ENCODE data around the gene ARL13A.

ARL13A gene

GRCh38 chrX:100969408-100969807 lies at the start of gene ARL13A:
TSS of gene ARL13A (plus strand) at chrX:100969708. CDS start at chrX:100973690, 3,982 bp downstream.
- Mint-ChIP-seq H3K4me3 (no peak within 1 kb of the TSS), H3K27ac (no peak within 1 kb of the TSS), H3K4me1 (no peaks in the 10 kb centered on the region), H3K9me3 (no peaks in the 10 kb centered on the region), H3K27me3 (no peaks in the 10 kb centered on the region)
- DNase-seq = no peak
- ATAC-seq = no peak

- no peaks in the 10 kb centered on the region for H3K27me3 Mint-ChIP-seq
- H3K4me3 Mint-ChIP-seq = peak overlapping the region in 1 of 2 donors; percentile 49
- no peak for DNase-seq
- peaks cover 25% of the 10 kb centered on the region for H3K4me1 Mint-ChIP-seq
- no peak for ATAC-seq
- no peaks in the 10 kb centered on the region for H3K9me3 Mint-ChIP-seq
- no peak overlapping the region for H3K27ac Mint-ChIP-seq
Measured at GRCh38 chrX:100924375-100924774, 45.1 kb upstream of the ARL13A start.

GRCh38 chrX:100926453-100926852 lies 43.1 kb upstream of the ARL13A start:
- H3K4me1 Mint-ChIP-seq = peaks cover 37% of the 10 kb centered on the region
- no peaks in the 10 kb centered on the region for H3K27me3 Mint-ChIP-seq
- no peak overlapping the region for H3K27ac Mint-ChIP-seq
- H3K4me3 Mint-ChIP-seq = no peak overlapping the region
- no peak for ATAC-seq
- no peak for DNase-seq
- H3K9me3 Mint-ChIP-seq = peaks cover 4 to 6% of the 10 kb centered on the region in 2 donors

- H3K9me3 Mint-ChIP-seq = peaks cover 9 to 12% of the 10 kb centered on the region in 2 donors
- H3K4me1 Mint-ChIP-seq = peaks cover 41% of the 10 kb centered on the region
- H3K27ac Mint-ChIP-seq = peak within 1 kb of the TSS; percentile 88 to 92
- DNase-seq (peak; percentile 30 to 46), ATAC-seq (peak; percentile 89)
- H3K27me3 Mint-ChIP-seq = no peaks in the 10 kb centered on the region
- peak within 1 kb of the TSS; percentile 86 to 87 for H3K4me3 Mint-ChIP-seq
Measured at GRCh38 chrX:100928660-100929613, 40.6 kb upstream of the ARL13A start, which contains the start of gene XKRX. TSS of gene XKRX (minus strand) at chrX:100928917. CDS start at chrX:100928304, 613 bp downstream.

GRCh38 chrX:100931218-100931924 lies 38.1 kb upstream of the ARL13A start:
- Mint-ChIP-seq H3K4me3 (peak overlapping the region in 1 of 2 donors; percentile 62), H3K27ac (peak overlapping the region; percentile 77 to 94), H3K27me3 (no peaks in the 10 kb centered on the region), H3K4me1 (peaks cover 26% of the 10 kb centered on the region), H3K9me3 (peaks cover 9 to 12% of the 10 kb centered on the region in 2 donors)
- DNase-seq (peak in 1 of 2 donors; percentile 26), ATAC-seq (peak; percentile 81)

- ATAC-seq = peak; percentile 31
- Mint-ChIP-seq H3K27me3 (no peaks in the 10 kb centered on the region), H3K27ac (peak overlapping the region in 1 of 2 donors; percentile 22), H3K9me3 (peaks cover 9 to 12% of the 10 kb centered on the region in 2 donors), H3K4me1 (peaks cover 26% of the 10 kb centered on the region), H3K4me3 (peak overlapping the region in 1 of 2 donors; percentile 6)
- no peak for DNase-seq
Measured at GRCh38 chrX:100931925-100932285, 37.6 kb upstream of the ARL13A start.

GRCh38 chrX:100935767-100936166 lies 33.7 kb upstream of the ARL13A start:
- ATAC-seq (peak; percentile 46), DNase-seq (no peak)
- no peaks in the 10 kb centered on the region for H3K27me3 Mint-ChIP-seq
- no peak overlapping the region for H3K27ac Mint-ChIP-seq
- H3K4me3 Mint-ChIP-seq = no peak overlapping the region
- peaks cover 19% of the 10 kb centered on the region for H3K4me1 Mint-ChIP-seq
- H3K9me3 Mint-ChIP-seq = peaks cover 9 to 12% of the 10 kb centered on the region in 2 donors

- H3K9me3 Mint-ChIP-seq = no peaks in the 10 kb centered on the region
- DNase-seq (no peak), ATAC-seq (no peak)
- H3K4me1 Mint-ChIP-seq = peaks cover 5% of the 10 kb centered on the region
- H3K27me3 Mint-ChIP-seq = no peaks in the 10 kb centered on the region
- H3K4me3 Mint-ChIP-seq = no peak overlapping the region
- peak overlapping the region in 1 of 2 donors; percentile 61 for H3K27ac Mint-ChIP-seq
Measured at GRCh38 chrX:100939333-100939732, 30.2 kb upstream of the ARL13A start.

GRCh38 chrX:100944601-100945000 lies 24.9 kb upstream of the ARL13A start:
- Mint-ChIP-seq H3K9me3 (no peaks in the 10 kb centered on the region), H3K4me1 (peaks cover under 1% of the 10 kb centered on the region), H3K27me3 (no peaks in the 10 kb centered on the region), H3K4me3 (no peak overlapping the region), H3K27ac (no peak overlapping the region)
- ATAC-seq (no peak), DNase-seq (no peak)

GRCh38 chrX:100946299-100946927 lies 23.1 kb upstream of the ARL13A start:
- Mint-ChIP-seq H3K4me3 (no peak overlapping the region), H3K4me1 (no peaks in the 10 kb centered on the region), H3K27ac (no peak overlapping the region), H3K27me3 (no peaks in the 10 kb centered on the region), H3K9me3 (no peaks in the 10 kb centered on the region)
- DNase-seq (no peak), ATAC-seq (no peak)

GRCh38 chrX:100948557-100948956 lies 21.0 kb upstream of the ARL13A start:
- H3K4me3 Mint-ChIP-seq = no peak overlapping the region
- no peaks in the 10 kb centered on the region for H3K4me1 Mint-ChIP-seq
- no peak overlapping the region for H3K27ac Mint-ChIP-seq
- ATAC-seq (no peak), DNase-seq (no peak)
- H3K27me3 Mint-ChIP-seq = no peaks in the 10 kb centered on the region
- no peaks in the 10 kb centered on the region for H3K9me3 Mint-ChIP-seq

GRCh38 chrX:100962811-100963210 lies 6.7 kb upstream of the ARL13A start:
- H3K4me3 Mint-ChIP-seq = no peak overlapping the region
- no peaks in the 10 kb centered on the region for H3K4me1 Mint-ChIP-seq
- no peak for ATAC-seq
- no peak overlapping the region for H3K27ac Mint-ChIP-seq
- no peaks in the 10 kb centered on the region for H3K9me3 Mint-ChIP-seq
- no peak for DNase-seq
- no peaks in the 10 kb centered on the region for H3K27me3 Mint-ChIP-seq

GRCh38 chrX:100964362-100964761 lies 5.1 kb upstream of the ARL13A start:
- no peak overlapping the region for H3K4me3 Mint-ChIP-seq
- no peak for ATAC-seq
- H3K27ac Mint-ChIP-seq = no peak overlapping the region
- H3K27me3 Mint-ChIP-seq = no peaks in the 10 kb centered on the region
- H3K4me1 Mint-ChIP-seq = no peaks in the 10 kb centered on the region
- no peaks in the 10 kb centered on the region for H3K9me3 Mint-ChIP-seq
- no peak for DNase-seq

- H3K9me3 Mint-ChIP-seq = no peaks in the 10 kb centered on the region
- no peak overlapping the region for H3K27ac Mint-ChIP-seq
- no peak for ATAC-seq
- DNase-seq = no peak
- no peak overlapping the region for H3K4me3 Mint-ChIP-seq
- no peaks in the 10 kb centered on the region for H3K27me3 Mint-ChIP-seq
- no peaks in the 10 kb centered on the region for H3K4me1 Mint-ChIP-seq
Measured at GRCh38 chrX:100969936-100970335, 428 bp downstream of the ARL13A start.

- DNase-seq (no peak), ATAC-seq (no peak)
- Mint-ChIP-seq H3K9me3 (no peaks in the 10 kb centered on the region), H3K27me3 (no peaks in the 10 kb centered on the region), H3K27ac (no peak overlapping the region), H3K4me1 (no peaks in the 10 kb centered on the region), H3K4me3 (no peak overlapping the region)
Measured at GRCh38 chrX:100973411-100973810, 3.9 kb downstream of the ARL13A start.

Data from stimulated activated naive CD8-positive, alpha-beta T cell treated with anti-CD3 and anti-CD28 coated beads, Interleukin-15, amount 100 ng/mL, for 72 hours (primary cell).